Mesothelial cell of epicardium (in vitro differentiated cells): Measurements from ENCODE around the gene PIGR. TPM values are rescaled to one million over a fixed set of nuclear protein-coding genes. Genes with fewer than 3 reads are reported as not detected.

Experiments
- DNase-seq, 2 experiments: peaks; one replicate each; pipeline ENCODE4 v3.0.0; 2021; ENCODE audit warnings: low spot score in 2 of 2; ENCODE audit not compliant: unreplicated experiment in 2 of 2
- H3K27ac Mint-ChIP-seq: 2 replicates; pipeline ENCODE4 v1.8.0; 2021; ENCODE audit warnings: mixed read lengths
- H3K27me3 Mint-ChIP-seq: 2 replicates; pipeline ENCODE4 v1.8.0; 2021; ENCODE audit warnings: low read depth, mixed read lengths
- H3K36me3 Mint-ChIP-seq: 2 replicates; pipeline ENCODE4 v1.8.0; 2021; ENCODE audit warnings: mixed read lengths
- H3K4me1 Mint-ChIP-seq: 2 replicates; pipeline ENCODE4 v1.8.0; 2021; ENCODE audit warnings: mixed read lengths
- H3K4me3 Mint-ChIP-seq: 2 replicates; pipeline ENCODE4 v1.8.0; 2021; ENCODE audit warnings: mild to moderate bottlenecking, moderate library complexity, mixed read lengths
- H3K9me3 Mint-ChIP-seq: 2 replicates; pipeline ENCODE4 v1.8.0; 2021; ENCODE audit warnings: mixed read lengths
- CTCF ChIP-seq: fragments of 200-600 bp; sonication (generic); IDR thresholded peaks from one replicate; pipeline ENCODE4 v1.5.0; 2021; ENCODE audit warnings: antibody characterized with exemption; ENCODE audit not compliant: unreplicated experiment
- total RNA-seq: library from RNA; stranded (reverse); gene quantifications from 3 replicates; pipeline ENCODE4 v1.2.1, GENCODE V29; 2021

PIGR gene
- total RNA-seq, 1 donor from 2014 or later = not detected

- no peak for DNase-seq
- Mint-ChIP-seq H3K36me3 (no peaks in the 10 kb centered on the region), H3K4me1 (no peaks in the 10 kb centered on the region)
Observed at GRCh38 chr1:206932177-206932576, 14.1 kb downstream of the PIGR start.

GRCh38 chr1:206931709-206932108 lies 14.6 kb downstream of the PIGR start:
- no peak for DNase-seq
- Mint-ChIP-seq H3K27me3 (peaks cover 18% of the 10 kb centered on the region), H3K4me1 (no peaks in the 10 kb centered on the region), H3K36me3 (no peaks in the 10 kb centered on the region), H3K9me3 (no peaks in the 10 kb centered on the region), H3K27ac (no peak overlapping the region), H3K4me3 (no peak overlapping the region)
- no peak for TF ChIP-seq CTCF

More at GRCh38 chr1:206932177-206932576, 14.1 kb downstream of the PIGR start:
- H3K9me3 Mint-ChIP-seq = no peaks in the 10 kb centered on the region
- no peak overlapping the region for H3K27ac Mint-ChIP-seq
- no peak overlapping the region for H3K4me3 Mint-ChIP-seq
- TF ChIP-seq CTCF = no peak
- H3K27me3 Mint-ChIP-seq = peaks cover 21% of the 10 kb centered on the region

GRCh38 chr1:206930210-206930798 lies 16.0 kb downstream of the PIGR start:
- Mint-ChIP-seq H3K27me3 (peaks cover 10% of the 10 kb centered on the region), H3K4me1 (no peaks in the 10 kb centered on the region), H3K4me3 (no peak overlapping the region), H3K36me3 (no peaks in the 10 kb centered on the region), H3K9me3 (no peaks in the 10 kb centered on the region), H3K27ac (no peak overlapping the region)
- no peak for DNase-seq
- no peak for TF ChIP-seq CTCF

GRCh38 chr1:206929524-206929923 lies 16.7 kb downstream of the PIGR start:
- Mint-ChIP-seq H3K4me3 (no peak overlapping the region), H3K4me1 (no peaks in the 10 kb centered on the region), H3K27ac (no peak overlapping the region), H3K36me3 (no peaks in the 10 kb centered on the region), H3K9me3 (no peaks in the 10 kb centered on the region), H3K27me3 (peaks cover 4% of the 10 kb centered on the region)
- DNase-seq = no peak
- no peak for TF ChIP-seq CTCF

GRCh38 chr1:206926286-206926685 lies 20.0 kb downstream of the PIGR start:
- DNase-seq = no peak
- Mint-ChIP-seq H3K27ac (no peak overlapping the region), H3K36me3 (no peaks in the 10 kb centered on the region), H3K9me3 (no peaks in the 10 kb centered on the region), H3K4me3 (no peak overlapping the region), H3K4me1 (no peaks in the 10 kb centered on the region), H3K27me3 (no peaks in the 10 kb centered on the region)
- no peak for TF ChIP-seq CTCF
